HUES6 (cell line): ENCODE measurements around the gene RGS2.
A peak's percentile ranks its signal among the peaks of the same experiment; 100 is the strongest.

Experiments
- H3K27ac ChIP-seq: 2 replicates; pipeline ENCODE4 v1.7.0; 2013; ENCODE audit warnings: low read depth, mild to moderate bottlenecking, low read length, inconsistent platforms
- H3K27me3 ChIP-seq: 2 replicates; pipeline ENCODE4 v1.6.1; 2013; ENCODE audit warnings: low read length; ENCODE audit not compliant: control insufficient read depth, insufficient read depth
- H3K36me3 ChIP-seq: 2 replicates; pipeline ENCODE4 v1.6.1; 2013; ENCODE audit warnings: low read length; ENCODE audit not compliant: control insufficient read depth, insufficient read depth
- H3K4me1 ChIP-seq: 2 replicates; pipeline ENCODE4 v1.6.1; 2013; ENCODE audit warnings: low read length; ENCODE audit not compliant: control insufficient read depth, insufficient read depth
- H3K4me3 ChIP-seq: 2 replicates; pipeline ENCODE4 v1.5.1; 2013; ENCODE audit warnings: low read depth, low read length
- H3K9ac ChIP-seq: one replicate; pipeline ENCODE4 v1.6.1; 2013; ENCODE audit warnings: mild to moderate bottlenecking, low read length
- H3K9me3 ChIP-seq: 2 replicates; pipeline ENCODE4 v1.6.1; 2013; ENCODE audit warnings: low read depth, low read length; ENCODE audit not compliant: control insufficient read depth, insufficient read depth

RGS2 gene

GRCh38 chr1:192795916-192796618 lies 12.8 kb upstream of the RGS2 start:
- peaks cover 21% of the 10 kb centered on the region for H3K4me1 ChIP-seq
- H3K27me3 ChIP-seq = no peaks in the 10 kb centered on the region
- no peak overlapping the region for H3K27ac ChIP-seq
- no peaks in the 10 kb centered on the region for H3K36me3 ChIP-seq
- H3K9ac ChIP-seq = no peak overlapping the region
- no peak overlapping the region for H3K4me3 ChIP-seq
- no peaks in the 10 kb centered on the region for H3K9me3 ChIP-seq

GRCh38 chr1:192797143-192797542 lies 11.7 kb upstream of the RGS2 start:
- peaks cover 21% of the 10 kb centered on the region for H3K4me1 ChIP-seq

GRCh38 chr1:192797891-192798290 lies 10.9 kb upstream of the RGS2 start:
- Histone ChIP-seq H3K9ac (no peak overlapping the region), H3K27me3 (no peaks in the 10 kb centered on the region), H3K36me3 (no peaks in the 10 kb centered on the region), H3K4me1 (peaks cover 21% of the 10 kb centered on the region), H3K27ac (no peak overlapping the region), H3K4me3 (no peak overlapping the region), H3K9me3 (no peaks in the 10 kb centered on the region)

More at GRCh38 chr1:192797143-192797542, 11.7 kb upstream of the RGS2 start:
- Histone ChIP-seq H3K36me3 (no peaks in the 10 kb centered on the region), H3K9me3 (no peaks in the 10 kb centered on the region), H3K27ac (no peak overlapping the region), H3K27me3 (no peaks in the 10 kb centered on the region), H3K4me3 (no peak overlapping the region), H3K9ac (no peak overlapping the region)

- Histone ChIP-seq H3K27me3 (no peaks in the 10 kb centered on the region), H3K36me3 (no peaks in the 10 kb centered on the region), H3K4me3 (no peak overlapping the region), H3K9ac (no peak overlapping the region), H3K27ac (no peak overlapping the region), H3K9me3 (no peaks in the 10 kb centered on the region), H3K4me1 (no peaks in the 10 kb centered on the region)
Measured at GRCh38 chr1:192801451-192801850, 7.4 kb upstream of the RGS2 start.

GRCh38 chr1:192802406-192802805 lies 6.4 kb upstream of the RGS2 start:
- no peaks in the 10 kb centered on the region; the same call in 1 of the 2 replicates for H3K27me3 ChIP-seq
- H3K4me3 ChIP-seq = no peak overlapping the region
- H3K36me3 ChIP-seq = no peaks in the 10 kb centered on the region
- H3K9me3 ChIP-seq = no peaks in the 10 kb centered on the region
- H3K9ac ChIP-seq = no peak overlapping the region
- peaks cover 6% of the 10 kb centered on the region; the same call in 1 of the 2 replicates for H3K4me1 ChIP-seq
- H3K27ac ChIP-seq = no peak overlapping the region

- H3K9ac ChIP-seq = no peak overlapping the region
- H3K27ac ChIP-seq = no peak overlapping the region
- H3K36me3 ChIP-seq = no peaks in the 10 kb centered on the region
- H3K4me1 ChIP-seq = peaks cover 16% of the 10 kb centered on the region; the same call in 1 of the 2 replicates
- H3K4me3 ChIP-seq = no peak overlapping the region
- peaks cover 8% of the 10 kb centered on the region; the same call in 1 of the 2 replicates for H3K27me3 ChIP-seq
- H3K9me3 ChIP-seq = no peaks in the 10 kb centered on the region
Measured at GRCh38 chr1:192803501-192803900, 5.3 kb upstream of the RGS2 start.

- Histone ChIP-seq H3K27me3 (peaks cover 8% of the 10 kb centered on the region; the same call in 1 of the 2 replicates), H3K27ac (no peak overlapping the region), H3K9ac (no peak overlapping the region), H3K4me1 (peaks cover 24% of the 10 kb centered on the region), H3K9me3 (no peaks in the 10 kb centered on the region), H3K36me3 (peaks cover 8% of the 10 kb centered on the region; the same call in 1 of the 2 replicates), H3K4me3 (no peak overlapping the region)
Measured at GRCh38 chr1:192805832-192806323, 3.0 kb upstream of the RGS2 start.

- Histone ChIP-seq H3K4me3 (peak overlapping the region; percentile 83), H3K4me1 (peaks cover 24% of the 10 kb centered on the region), H3K27me3 (peaks cover 8% of the 10 kb centered on the region; the same call in 1 of the 2 replicates), H3K36me3 (peaks cover 22% of the 10 kb centered on the region), H3K9ac (peak overlapping the region; percentile 78), H3K9me3 (no peaks in the 10 kb centered on the region), H3K27ac (no peak overlapping the region)
Measured at GRCh38 chr1:192807211-192808162, 1.4 kb upstream of the RGS2 start.

GRCh38 chr1:192808163-192808517 lies 699 bp upstream of the RGS2 start:
- Histone ChIP-seq H3K4me3 (peak overlapping the region; percentile 83), H3K9me3 (no peaks in the 10 kb centered on the region), H3K27ac (peak overlapping the region; percentile 22; the same call in 1 of the 2 replicates), H3K27me3 (peaks cover 8% of the 10 kb centered on the region; the same call in 1 of the 2 replicates), H3K36me3 (peaks cover 22% of the 10 kb centered on the region), H3K4me1 (peaks cover 24% of the 10 kb centered on the region), H3K9ac (peak overlapping the region; percentile 78)

GRCh38 chr1:192809307-192810252 lies 741 bp downstream of the RGS2 start:
- peak overlapping the region; percentile 83 for H3K4me3 ChIP-seq
- no peaks in the 10 kb centered on the region for H3K9me3 ChIP-seq
- peaks cover 22% of the 10 kb centered on the region for H3K36me3 ChIP-seq
- H3K27ac ChIP-seq = no peak overlapping the region; the same call in 1 of the 2 replicates
- peaks cover 24% of the 10 kb centered on the region for H3K4me1 ChIP-seq
- peaks cover 8% of the 10 kb centered on the region; the same call in 1 of the 2 replicates for H3K27me3 ChIP-seq
- peak overlapping the region; percentile 87 for H3K9ac ChIP-seq
